ENCODE results near the gene CACNB4.

DNA sequence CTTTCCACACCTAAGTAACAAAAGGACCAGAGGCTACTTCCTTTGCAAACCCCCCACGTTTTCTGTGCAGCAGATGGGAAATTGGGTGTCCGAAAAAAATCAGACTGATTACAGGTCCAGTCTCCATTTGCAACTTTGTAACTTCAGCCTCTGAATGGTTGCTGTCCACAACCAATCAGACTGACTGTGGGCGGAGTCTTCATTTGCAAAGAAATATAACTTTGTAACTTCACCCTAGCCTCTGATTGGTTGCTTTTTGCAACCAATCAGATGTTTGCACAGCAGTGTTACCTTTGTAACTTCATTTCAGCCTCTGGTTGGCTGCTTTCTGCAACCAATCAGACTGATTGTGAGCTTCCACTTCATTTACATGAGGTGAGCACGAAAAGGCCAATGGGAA lies 27.8 kb upstream of the CACNB4 start:
- TF ChIP-seq, protein P1, sequence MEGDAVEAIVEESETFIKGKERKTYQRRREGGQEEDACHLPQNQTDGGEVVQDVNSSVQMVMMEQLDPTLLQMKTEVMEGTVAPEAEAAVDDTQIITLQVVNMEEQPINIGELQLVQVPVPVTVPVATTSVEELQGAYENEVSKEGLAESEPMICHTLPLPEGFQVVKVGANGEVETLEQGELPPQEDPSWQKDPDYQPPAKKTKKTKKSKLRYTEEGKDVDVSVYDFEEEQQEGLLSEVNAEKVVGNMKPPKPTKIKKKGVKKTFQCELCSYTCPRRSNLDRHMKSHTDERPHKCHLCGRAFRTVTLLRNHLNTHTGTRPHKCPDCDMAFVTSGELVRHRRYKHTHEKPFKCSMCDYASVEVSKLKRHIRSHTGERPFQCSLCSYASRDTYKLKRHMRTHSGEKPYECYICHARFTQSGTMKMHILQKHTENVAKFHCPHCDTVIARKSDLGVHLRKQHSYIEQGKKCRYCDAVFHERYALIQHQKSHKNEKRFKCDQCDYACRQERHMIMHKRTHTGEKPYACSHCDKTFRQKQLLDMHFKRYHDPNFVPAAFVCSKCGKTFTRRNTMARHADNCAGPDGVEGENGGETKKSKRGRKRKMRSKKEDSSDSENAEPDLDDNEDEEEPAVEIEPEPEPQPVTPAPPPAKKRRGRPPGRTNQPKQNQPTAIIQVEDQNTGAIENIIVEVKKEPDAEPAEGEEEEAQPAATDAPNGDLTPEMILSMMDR (conservative IDR thresholded peaks at IDR 0.05; ENCODE audit: low read depth, low read length) = no peak
- TF ChIP-seq EZH2 (IDR thresholded peaks at IDR 0.05; ENCODE audit: low read length, unreplicated experiment) = no peak

All from PC-3 (cell line).